Heart left ventricle (tissue), 16 donors: ENCODE results near the gene SAMM50. TPM values are rescaled to one million over a fixed set of nuclear protein-coding genes. Genes with fewer than 3 reads are reported as not detected.

ENCODE experiments used
- ATAC-seq, 4 donors: fragments of 200-7000 bp; cut with Tn5 transposase; one replicate each; pipeline ENCODE4 v1.9.1; 2020 to 2022; ENCODE audit warnings: moderate library complexity in 4 of 4, mild to moderate bottlenecking in 3 of 4, moderate number of reproducible peaks in 1 of 4
- DNase-seq, 5 donors: peaks; one replicate each; pipeline ENCODE4 v3.0.0-alpha.2; 2020
- H3K27ac ChIP-seq, 12 donors: fragments of 200-600 bp; sonication (generic) in 4 of 12; one replicate each; pipeline versions ENCODE4 v1.5.0 to v1.8.0; 2016 to 2022; ENCODE audit warnings: mild to moderate bottlenecking in 2 of 12
- H3K27me3 ChIP-seq, 9 donors: fragments of 200-600 bp; sonication (generic) in 2 of 9; one replicate each; pipeline versions ENCODE4 v1.5.1 to v1.8.0; 2016 to 2022; ENCODE audit warnings: mild to moderate bottlenecking in 3 of 9
- H3K36me3 ChIP-seq, 9 donors: fragments of 200-600 bp; sonication (generic) in 2 of 9; one replicate each; pipeline versions ENCODE4 v1.5.0 to v1.8.0; 2018 to 2022; ENCODE audit warnings: mild to moderate bottlenecking in 2 of 9
- H3K4me1 ChIP-seq, 12 donors: fragments of 200-600 bp; sonication (generic) in 4 of 12; one replicate each; pipeline versions ENCODE4 v1.5.0 to v1.8.0; 2016 to 2022; ENCODE audit warnings: mild to moderate bottlenecking in 3 of 12
- H3K4me3 ChIP-seq, 12 donors: fragments of 200-600 bp; sonication (generic) in 4 of 12; one replicate each; pipeline versions ENCODE4 v1.5.0 to v1.8.0; 2017 to 2022; ENCODE audit warnings: mild to moderate bottlenecking in 9 of 12, moderate library complexity in 4 of 12
- H3K9me3 ChIP-seq, 12 donors: fragments of 200-600 bp; sonication (generic) in 4 of 12; one replicate each; pipeline versions ENCODE4 v1.5.0 to v1.8.0; 2016 to 2022; ENCODE audit warnings: mild to moderate bottlenecking in 1 of 12
- POLR2A ChIP-seq, 2 donors: fragments of 450-650 bp; IDR thresholded peaks; one replicate each; pipeline ENCODE4 v1.6.1; 2017; ENCODE audit warnings: antibody characterized with exemption in 2 of 2, mild to moderate bottlenecking in 2 of 2, moderate library complexity in 2 of 2
- WGBS, 4 donors: extraction: QIAGEN DNeasy Blood & Tissue Kit in 2 of 4; methylation state at CpG; one replicate each; pipeline versions ENCODE4 v1.1.5 to v1.1.7; 2013 to 2018; 5-methylcytosine and 5-hydroxymethylcytosine counted together
- intact Hi-C, 10 donors: fragments of 100-400 bp; cut with DNase I; formaldehyde crosslinking; loops; one replicate each; pipeline versions ENCODE4 v1.11.1 to v1.14.2; 2022
- polyA plus RNA-seq, 2 donors: library from polyadenylated mRNA; stranded (reverse); fragments of 200-250 nt; gene quantifications; one replicate each; pipeline ENCODE4 v1.2.3, GENCODE V29; 2013
- total RNA-seq, 9 donors: library from RNA; depleted of rRNA in 2 of 9; stranded (reverse); fragments of >200 nt in 2 of 9; fragmentation: NEBNext Ultra II Directional in 3 of 9; extraction: Animal tissue kit (Norgen Biotek cat#: 25700) in 3 of 9; gene quantifications; one replicate each; pipeline versions ENCODE4 v1.1.0 to v1.2.4, GENCODE V29; 2016 to 2023
- TF ChIP-seq, protein P1 (sequence below), 12 donors: fragments of 200-600 bp; sonication (generic) in 4 of 12; IDR thresholded peaks; one replicate each; pipeline versions ENCODE4 v1.5.0 to v1.8.0; 2018 to 2022; ENCODE audit warnings: antibody characterized with exemption in 12 of 12, mild to moderate bottlenecking in 5 of 12
- donor health status: ischemic (EF 13 %, LVEDD 7.1; RV severe dilation, severe dysfunction).
- donor health status: healthy with polysubstance abuse.
- donor health status: DM: no; HTN: yes; CAD: no.
- donor health status: DM: no; HTN: no; CAD: no.
- donor health status: ischemic (EF 25% LVEDD 6.9; RV normal size, moderate dysfunction).
- donor health status: ischemic (EF 25% LVEDD 5.7; RV mildly dilated, moderate dysfunction).
- donor health status: healthy.
- donor health status: DM: yes; HTN: yes; CAD: no.
- donor health status: ischemic (EF 35%, LVEDD 5.7; RV mildly dilated, moderate dysfunction).
- donor health status: nonischemic (EF 11% LVEDD 7.7; RV severe dilation, severe dysfunction).
- donor health status: DM: yes; HTN: yes; CAD: no.
- donor health status: PGD.
- donor health status: ischemic (EF 29% LVEDD 5.4; RV normal size, mild dysfunction).
- donor health status: nonischemic (EF 23%, LVEDD 6.1; RV moderate dilation, normal function).

Gene SAMM50
- total and polyA plus RNA-seq, 11 donors, result 32.5 to 74.8 (median 66.2) TPM

DNA sequence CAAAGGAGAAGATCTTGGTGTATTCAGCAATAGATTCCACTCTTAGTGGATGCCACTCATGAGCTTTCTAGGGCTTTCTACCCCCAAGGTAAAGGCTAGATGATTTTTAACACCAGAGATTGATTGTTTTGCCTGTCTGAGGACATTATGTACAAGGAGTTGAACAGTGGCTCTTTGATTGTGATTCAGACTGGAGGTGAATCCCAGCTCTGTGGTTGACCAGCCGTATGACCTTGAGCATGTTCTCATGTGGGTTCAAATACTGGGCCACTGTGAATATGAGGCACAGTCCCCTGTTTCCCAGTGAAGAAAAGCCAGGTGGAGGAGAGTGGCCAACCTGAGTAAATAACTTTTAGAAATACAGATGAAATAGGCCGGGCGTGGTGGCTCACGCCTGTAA, 44.9 kb downstream of the SAMM50 start:
- Histone ChIP-seq H3K27ac (peak overlapping the region in 3 of 12 donors; percentile 70 to 75 (median 72)), H3K4me3 (peak overlapping the region in 2 of 12 donors; percentile 20 to 27), H3K9me3 (no peaks in the 10 kb centered on the region), H3K4me1 (peaks cover 0 to 43% (median 9%) of the 10 kb centered on the region in 12 donors), H3K27me3 (no peaks in the 10 kb centered on the region), H3K36me3 (peaks cover 0 to 41% (median 25%) of the 10 kb centered on the region in 9 donors)
- DNase-seq (no peak), ATAC-seq (no peak)
- TF ChIP-seq, protein P1, sequence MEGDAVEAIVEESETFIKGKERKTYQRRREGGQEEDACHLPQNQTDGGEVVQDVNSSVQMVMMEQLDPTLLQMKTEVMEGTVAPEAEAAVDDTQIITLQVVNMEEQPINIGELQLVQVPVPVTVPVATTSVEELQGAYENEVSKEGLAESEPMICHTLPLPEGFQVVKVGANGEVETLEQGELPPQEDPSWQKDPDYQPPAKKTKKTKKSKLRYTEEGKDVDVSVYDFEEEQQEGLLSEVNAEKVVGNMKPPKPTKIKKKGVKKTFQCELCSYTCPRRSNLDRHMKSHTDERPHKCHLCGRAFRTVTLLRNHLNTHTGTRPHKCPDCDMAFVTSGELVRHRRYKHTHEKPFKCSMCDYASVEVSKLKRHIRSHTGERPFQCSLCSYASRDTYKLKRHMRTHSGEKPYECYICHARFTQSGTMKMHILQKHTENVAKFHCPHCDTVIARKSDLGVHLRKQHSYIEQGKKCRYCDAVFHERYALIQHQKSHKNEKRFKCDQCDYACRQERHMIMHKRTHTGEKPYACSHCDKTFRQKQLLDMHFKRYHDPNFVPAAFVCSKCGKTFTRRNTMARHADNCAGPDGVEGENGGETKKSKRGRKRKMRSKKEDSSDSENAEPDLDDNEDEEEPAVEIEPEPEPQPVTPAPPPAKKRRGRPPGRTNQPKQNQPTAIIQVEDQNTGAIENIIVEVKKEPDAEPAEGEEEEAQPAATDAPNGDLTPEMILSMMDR (IDR thresholded peaks at IDR 0.05), result no peak
- TF ChIP-seq POLR2A (IDR thresholded peaks at IDR 0.05), result no peak
- intact Hi-C loops, result no loop called here
- 88 to 98% (median 96%) methylated on average over 4 of the region's 4 CpGs for WGBS, 4 donors

GRCh38 chr22:44001521-44001920, 46.3 kb downstream of the SAMM50 start:
- peaks cover 0 to 35% (median 4%) of the 10 kb centered on the region in 12 donors for H3K4me1 ChIP-seq
- 90 to 95% (median 93%) methylated on average over 7 of the region's 7 CpGs for WGBS, 4 donors
- intact Hi-C loops, result no loop called here
- TF ChIP-seq, protein P1 (IDR thresholded peaks at IDR 0.05), result no peak
- no peak for TF ChIP-seq POLR2A (IDR thresholded peaks at IDR 0.05)
- no peak for DNase-seq
- peaks cover 0 to 35% (median 11%) of the 10 kb centered on the region in 9 donors for H3K36me3 ChIP-seq
- H3K9me3 ChIP-seq, result peaks cover 0 to 5% (median 0%) of the 10 kb centered on the region in 12 donors
- no peak overlapping the region for H3K4me3 ChIP-seq
- H3K27me3 ChIP-seq, result no peaks in the 10 kb centered on the region
- no peak for ATAC-seq
- H3K27ac ChIP-seq, result no peak overlapping the region

DNA sequence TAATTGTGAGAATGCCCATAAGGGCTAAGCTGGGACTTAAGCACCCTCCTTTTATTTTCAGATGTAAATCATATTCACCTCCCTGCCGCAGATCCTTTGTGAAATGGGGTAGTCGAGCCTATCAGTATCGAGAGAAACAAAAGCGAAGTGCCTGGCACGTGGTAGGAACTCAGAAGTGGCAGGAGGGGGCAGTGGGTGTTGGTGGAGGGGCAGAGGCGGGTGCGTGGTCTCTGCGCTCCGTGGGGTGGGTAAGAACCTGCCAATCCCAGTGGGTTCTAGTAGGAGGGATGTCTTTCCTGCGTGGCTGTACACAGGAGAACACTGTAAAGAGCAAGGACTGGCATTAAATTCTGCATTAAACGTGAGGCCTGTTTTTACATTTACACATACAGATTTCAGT, 47.1 kb downstream of the SAMM50 start:
- DNase-seq, result no peak
- Histone ChIP-seq H3K27me3 (no peaks in the 10 kb centered on the region), H3K27ac (peak overlapping the region in 1 of 12 donors; percentile 13), H3K36me3 (peaks cover 0 to 27% (median 7%) of the 10 kb centered on the region in 9 donors), H3K4me3 (no peak overlapping the region), H3K4me1 (peaks cover 0 to 35% (median 4%) of the 10 kb centered on the region in 12 donors), H3K9me3 (peaks cover 0 to 5% (median 0%) of the 10 kb centered on the region in 12 donors)
- WGBS, 4 donors, result 83 to 93% (median 86%) methylated on average over 11 of the region's 11 CpGs
- ATAC-seq, result no peak
- intact Hi-C loops, result loop anchor here in 1 of 10 donors (2.0 kb wide), 1 partner anchor 18 kb away; no protein-coding TSS in a partner anchor
- TF ChIP-seq, protein P1 (IDR thresholded peaks at IDR 0.05), result no peak
- TF ChIP-seq POLR2A (IDR thresholded peaks at IDR 0.05), result no peak

GRCh38 chr22:44002997-44003396, 47.8 kb downstream of the SAMM50 start:
- Histone ChIP-seq H3K36me3 (peaks cover 0 to 20% (median 7%) of the 10 kb centered on the region in 9 donors), H3K27ac (peak overlapping the region in 1 of 12 donors; percentile 13), H3K4me1 (peaks cover 0 to 33% (median 4%) of the 10 kb centered on the region in 12 donors), H3K4me3 (no peak overlapping the region), H3K27me3 (no peaks in the 10 kb centered on the region), H3K9me3 (peaks cover 0 to 5% (median 0%) of the 10 kb centered on the region in 12 donors)
- DNase-seq (no peak), ATAC-seq (no peak)
- 78 to 88% (median 86%) methylated on average over 8 of the region's 8 CpGs for WGBS, 4 donors
- intact Hi-C loops, result loop anchor here in 1 of 10 donors (2.0 kb wide), 1 partner anchor 18 kb away; no protein-coding TSS in a partner anchor
- TF ChIP-seq, protein P1 (IDR thresholded peaks at IDR 0.05), result no peak
- TF ChIP-seq POLR2A (IDR thresholded peaks at IDR 0.05), result no peak
